ENCODE data around the gene ABCF3.

The ABCF3 gene

DNA sequence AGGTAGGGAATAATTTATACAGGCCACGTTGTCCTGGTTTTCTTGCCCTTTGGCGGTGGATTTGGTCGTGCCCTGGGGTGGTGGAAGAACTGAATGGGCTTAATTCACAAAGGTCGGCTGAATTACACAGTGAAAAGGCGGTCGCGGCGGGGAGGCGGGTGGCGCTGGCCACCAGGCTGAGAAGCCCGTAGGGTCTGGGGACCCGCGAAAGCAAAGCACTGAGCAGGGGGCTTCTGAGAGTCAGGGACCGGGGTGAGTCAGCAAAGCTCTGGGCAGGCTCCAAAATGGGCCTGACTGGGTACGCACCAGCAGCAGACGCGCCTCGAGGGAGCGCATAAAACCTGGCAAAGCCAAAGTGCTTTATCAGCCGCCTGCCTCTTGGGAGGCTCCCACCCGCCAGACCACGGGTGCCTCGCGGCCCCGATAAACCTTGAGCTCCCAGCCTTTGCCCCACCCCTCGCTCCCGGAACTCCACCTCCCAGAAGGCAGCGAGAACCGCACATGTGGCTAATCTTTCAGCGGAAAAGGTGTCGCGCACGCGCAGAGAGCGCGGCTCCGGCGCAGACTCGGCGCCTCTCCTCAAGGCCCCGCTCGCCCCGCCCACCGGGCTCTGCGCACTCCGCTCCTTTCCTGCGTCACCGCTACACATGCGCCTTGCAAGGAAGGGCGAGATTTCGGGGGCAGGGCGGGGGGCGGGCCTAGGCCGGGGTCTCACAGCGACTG is 377 bp upstream of the ABCF3 start:
- peak; percentile 99 for DNase-seq (ENCODE audit: low read depth)

DNA sequence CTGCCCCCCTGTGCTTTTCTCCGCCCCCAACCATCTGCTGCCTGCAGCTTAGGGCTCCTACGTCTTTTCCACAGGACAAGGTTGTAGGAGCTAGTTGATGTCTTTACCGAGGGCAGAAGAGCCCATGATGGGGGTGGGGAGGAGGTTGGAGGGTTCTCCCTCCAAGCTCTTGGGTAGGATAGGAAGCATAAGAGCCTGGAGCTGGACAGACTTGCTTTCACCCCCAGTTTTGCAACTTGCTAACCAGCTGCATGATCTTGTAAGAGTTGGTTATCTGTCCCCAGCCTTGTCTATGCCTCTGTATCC is 856 bp downstream of the ABCF3 start:
- no peak for DNase-seq (ENCODE audit: low read depth)

DNA sequence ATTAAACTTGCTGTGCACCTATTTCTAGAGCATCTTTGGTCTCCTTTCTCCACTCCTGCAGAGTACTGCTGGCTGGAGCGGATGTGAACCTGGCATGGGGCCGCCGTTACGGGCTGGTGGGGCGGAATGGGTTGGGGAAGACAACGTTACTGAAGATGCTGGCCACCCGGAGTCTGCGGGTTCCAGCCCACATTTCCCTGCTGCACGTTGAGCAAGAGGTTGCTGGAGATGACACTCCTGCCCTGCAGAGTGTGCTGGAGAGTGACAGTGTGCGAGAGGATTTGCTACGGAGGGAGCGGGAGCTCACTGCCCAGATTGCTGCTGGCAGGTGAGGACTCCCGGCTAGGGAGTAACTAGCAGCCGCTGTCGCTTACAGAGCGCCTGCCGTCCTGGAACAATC is 2.1 kb downstream of the ABCF3 start:
- no peak for DNase-seq (ENCODE audit: low read depth)

DNA sequence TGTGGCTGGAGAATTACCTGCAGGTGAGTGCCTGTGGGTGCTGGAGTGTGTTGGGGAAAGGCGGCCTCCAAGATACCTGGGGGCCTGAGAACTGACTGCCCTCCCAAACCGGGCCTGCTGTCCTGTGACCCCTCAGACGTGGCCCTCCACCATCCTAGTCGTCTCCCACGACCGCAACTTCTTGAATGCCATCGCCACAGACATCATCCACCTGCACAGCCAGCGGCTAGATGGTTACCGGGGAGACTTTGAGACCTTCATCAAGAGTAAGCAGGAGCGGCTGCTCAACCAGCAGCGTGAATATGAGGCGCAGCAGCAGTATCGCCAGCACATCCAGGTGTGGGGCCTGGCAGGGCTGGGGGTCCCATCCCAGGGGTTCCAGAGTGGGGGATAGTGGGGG is 3.4 kb downstream of the ABCF3 start:
- no peak for DNase-seq (ENCODE audit: low read depth)

DNA sequence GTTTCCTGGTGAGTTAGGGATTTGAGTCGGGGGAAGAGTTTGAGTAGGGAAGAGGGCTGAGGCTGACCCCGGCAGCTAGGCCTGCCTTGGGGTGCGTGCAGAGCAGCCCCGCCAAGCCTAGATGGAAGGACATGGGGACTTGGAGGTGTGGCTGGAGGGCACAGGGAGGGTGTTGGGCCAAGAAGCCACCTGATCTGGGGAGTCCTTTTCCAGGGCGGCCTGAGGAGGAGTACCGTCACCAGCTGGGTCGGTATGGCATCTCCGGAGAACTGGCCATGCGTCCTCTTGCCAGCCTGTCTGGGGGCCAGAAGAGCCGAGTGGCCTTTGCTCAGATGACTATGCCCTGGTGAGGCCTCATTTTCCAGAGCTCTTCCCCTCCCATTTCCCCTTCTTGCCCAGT is 6.9 kb downstream of the ABCF3 start:
- no peak for DNase-seq (ENCODE audit: low read depth)

DNA sequence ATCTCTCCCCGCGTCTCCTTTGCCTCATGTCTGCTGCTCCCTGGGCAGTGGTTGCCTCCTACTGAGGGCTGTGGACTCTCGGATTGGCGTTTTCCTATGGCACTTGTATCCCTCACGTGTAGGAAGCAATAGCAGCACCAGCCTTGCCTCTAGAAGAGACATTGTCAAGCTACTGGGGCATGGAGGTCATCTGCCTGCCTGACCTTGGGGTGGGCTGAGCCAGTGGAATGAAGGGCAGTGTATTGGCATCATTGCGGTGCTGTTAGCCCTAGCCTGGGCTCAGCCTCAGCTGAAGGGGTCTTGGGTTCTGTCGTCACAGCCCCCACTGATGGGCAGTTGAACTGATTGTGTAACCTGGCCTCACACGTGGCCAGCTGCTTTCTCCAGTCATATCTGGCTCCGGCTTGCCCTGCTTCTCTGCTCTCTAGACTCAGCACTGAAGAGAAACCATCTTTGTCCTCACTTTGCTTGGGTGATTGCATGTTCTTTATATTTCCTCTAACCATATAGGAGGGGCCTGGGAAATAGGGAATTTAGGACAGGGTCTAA is 8.1 kb downstream of the ABCF3 start:
- DNase-seq (ENCODE audit: low read depth): no peak

DNA sequence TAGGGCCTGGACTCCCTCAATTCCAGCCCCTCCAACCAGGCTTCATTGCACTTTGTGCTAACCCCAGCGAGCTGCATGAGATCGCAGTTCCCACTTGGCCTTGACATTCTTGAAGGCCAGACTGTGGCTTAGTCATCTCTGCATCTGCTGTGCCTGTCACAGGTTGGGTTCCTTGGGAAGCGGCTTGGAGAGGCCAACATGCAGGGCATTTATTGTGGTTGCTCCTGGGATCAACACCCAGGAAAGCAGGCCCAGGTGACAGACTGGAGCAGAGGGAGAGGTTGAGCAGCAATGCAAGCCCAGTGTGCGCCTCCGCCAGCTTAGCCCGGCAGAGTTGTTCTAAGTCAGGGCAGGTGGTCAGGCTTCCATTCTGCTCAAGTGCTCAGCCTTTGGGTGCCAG is 10.5 kb downstream of the ABCF3 start:
- no peak for DNase-seq (ENCODE audit: low read depth)

DNA sequence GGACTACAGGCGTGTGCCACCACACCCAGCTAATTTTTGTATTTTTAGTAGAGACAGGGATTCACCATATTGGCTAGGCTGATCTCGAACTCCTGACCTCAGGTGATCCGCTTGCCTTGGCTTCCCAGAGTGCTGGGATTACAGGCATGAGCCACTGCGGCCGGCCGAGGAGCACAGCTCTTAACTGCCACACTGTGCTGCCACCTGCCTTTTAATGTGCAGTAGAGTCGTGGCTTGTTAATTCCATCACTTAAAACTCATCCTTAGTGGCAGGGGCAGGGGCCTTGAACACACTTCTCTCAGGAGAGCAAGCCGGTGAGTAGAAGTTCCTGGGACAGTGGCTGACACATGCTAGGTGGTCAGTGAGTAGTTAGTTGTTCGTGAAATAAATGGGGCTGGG is 12.5 kb downstream of the ABCF3 start:
- no peak for DNase-seq (ENCODE audit: low read depth)

DNA sequence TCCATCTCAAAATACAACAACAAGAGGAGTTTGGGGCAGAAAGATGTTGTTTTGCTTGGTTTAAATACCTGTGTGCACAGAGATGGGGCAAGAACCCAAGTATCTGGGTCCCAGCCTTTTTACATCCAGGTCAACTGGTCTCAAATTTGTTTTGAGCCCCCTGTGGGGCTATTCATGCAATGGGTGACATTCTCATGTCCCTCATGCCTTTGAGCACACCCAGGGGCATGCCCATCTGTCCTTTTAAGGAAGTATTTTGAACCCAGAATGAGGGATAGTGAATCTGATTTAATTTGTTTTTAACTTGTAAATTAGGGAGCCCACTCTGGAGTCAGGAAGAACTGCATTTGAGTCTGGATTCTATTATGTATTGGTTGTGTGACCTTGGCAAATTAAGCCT is 14.8 kb downstream of the ABCF3 start:
- DNase-seq (ENCODE audit: low read depth): no peak

DNA sequence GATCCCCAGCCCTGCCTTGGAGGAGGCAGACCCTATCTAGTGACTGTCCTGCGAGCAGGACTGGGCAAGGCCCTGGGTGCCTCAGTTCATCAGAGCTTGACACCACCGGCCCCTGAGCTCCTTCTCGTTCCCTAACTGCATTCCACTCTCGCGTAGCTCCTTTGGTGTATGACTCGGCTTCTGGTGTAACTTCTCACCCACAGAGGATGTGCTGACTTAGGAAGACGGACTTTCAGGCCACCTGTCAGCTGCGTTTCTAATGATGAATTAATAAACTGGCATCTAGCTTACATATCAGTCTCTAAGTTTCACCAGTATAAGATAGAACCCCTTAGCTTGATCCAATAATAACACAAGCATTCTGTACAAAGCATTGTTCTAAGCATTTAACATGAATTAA is 17.5 kb downstream of the ABCF3 start:
- DNase-seq (ENCODE audit: low read depth): no peak

DNA sequence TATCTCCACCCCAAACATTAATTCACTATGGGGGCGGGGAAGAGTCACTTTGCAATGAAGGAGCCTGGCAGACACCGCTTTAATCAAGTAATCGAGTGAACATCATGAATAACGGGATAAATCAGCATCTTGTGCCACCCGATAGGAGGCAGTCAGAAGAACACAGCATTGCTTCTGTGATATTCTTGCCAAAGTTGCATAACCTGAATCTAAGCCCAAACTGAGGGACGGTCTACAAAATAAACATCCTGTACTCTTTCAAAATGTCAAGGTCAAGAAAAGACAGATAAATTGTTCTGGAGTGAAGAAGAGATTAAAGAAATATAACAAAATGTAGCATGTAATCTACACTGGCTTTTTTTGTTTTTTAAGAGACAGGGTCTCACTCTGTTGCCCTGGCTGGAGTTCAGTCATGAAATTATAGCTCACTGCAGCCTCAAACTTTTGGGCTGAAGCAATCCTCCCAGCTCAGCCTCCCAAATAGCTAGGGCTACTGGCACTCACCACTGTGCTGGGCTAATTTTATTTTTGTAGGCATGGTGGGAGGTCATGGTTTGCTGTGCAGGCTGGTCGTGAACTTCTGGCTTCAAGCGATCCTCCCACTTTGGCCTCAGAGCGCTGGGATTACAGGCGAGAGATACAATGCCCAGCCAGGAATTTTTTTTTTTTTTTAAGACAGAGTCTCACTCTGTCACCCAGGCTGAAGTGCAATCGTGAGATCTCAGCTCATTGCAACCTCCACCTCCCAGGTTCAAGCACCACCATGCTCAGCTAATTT is 23.3 kb downstream of the ABCF3 start:
- DNase-seq (ENCODE audit: low read depth): no peak

DNA sequence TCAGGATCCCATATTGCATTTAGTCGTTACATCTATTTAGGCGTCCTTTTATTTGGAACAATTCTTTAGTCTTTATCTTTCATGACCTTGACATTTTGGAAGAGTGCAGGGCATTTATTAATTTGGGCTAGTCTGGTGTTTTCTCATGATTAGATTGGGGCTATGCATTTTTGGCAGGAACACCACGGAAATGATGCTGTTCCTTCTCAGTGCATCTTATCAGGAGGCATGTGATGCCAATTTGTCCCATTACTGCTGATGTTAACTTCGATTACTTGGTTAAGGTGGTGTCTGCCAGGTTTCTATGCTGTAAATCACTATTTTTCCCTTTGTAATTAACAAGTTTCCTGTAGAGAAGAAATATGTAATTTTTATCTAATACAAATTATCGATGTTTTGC is 25.3 kb downstream of the ABCF3 start:
- no peak for DNase-seq (ENCODE audit: low read depth)

DNA sequence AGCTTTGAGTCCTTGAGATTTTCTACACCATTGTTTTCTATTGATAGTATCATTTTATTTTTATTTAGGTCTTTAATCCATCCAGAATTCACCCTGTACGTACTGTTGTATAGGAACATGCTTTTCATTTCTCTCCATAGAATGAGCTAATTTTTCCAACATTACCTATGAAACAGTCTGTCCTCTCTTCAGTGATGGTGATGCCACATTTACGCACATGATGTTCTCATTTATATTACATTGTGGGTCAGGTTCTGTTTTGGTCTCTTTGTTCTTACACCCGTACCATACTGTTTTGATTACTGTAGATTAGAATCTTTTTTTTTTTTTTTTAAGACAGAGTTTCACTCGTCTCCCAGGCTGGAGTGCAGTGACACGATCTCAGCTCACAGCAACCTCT is 25.7 kb downstream of the ABCF3 start:
- no peak for DNase-seq (ENCODE audit: low read depth)

DNA sequence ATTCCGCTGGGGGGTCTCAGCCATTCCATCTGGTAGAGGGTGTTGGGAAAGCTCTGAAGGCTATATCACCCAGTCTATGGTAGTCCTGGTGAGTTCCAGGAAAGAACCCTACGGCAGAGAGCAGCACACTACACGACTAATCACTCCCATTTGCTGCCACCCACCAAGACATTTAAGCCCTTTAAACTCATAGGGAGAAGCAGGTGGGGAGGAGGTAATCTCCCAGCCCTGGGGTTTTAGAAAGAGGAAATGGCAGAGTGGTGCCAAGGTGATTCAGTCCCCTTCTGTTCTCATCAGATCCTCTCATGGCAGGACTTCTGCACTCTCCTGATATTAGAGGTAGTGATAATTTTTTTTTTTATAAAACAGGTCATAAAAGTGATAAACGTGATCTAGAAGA is 32.8 kb downstream of the ABCF3 start:
- no peak for DNase-seq (ENCODE audit: low read depth)

DNA sequence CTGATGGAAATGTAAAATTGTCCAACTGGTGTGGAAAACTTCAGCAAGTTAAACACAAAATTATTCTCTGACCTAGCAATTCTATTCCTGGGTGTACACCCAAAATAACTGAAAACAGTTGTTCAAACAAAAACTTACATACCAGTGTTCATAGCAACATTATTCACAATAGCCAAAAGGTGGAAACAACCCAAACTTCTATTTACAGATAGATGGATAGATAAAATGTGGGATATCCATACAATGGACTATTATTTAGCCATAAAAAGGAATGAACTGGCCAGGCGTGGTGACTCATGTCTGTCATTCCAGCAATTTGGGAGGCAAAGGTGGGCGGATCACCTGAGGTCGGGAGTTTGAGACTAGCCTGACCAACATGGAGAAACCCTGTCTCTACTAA is 36.5 kb downstream of the ABCF3 start:
- DNase-seq (ENCODE audit: low read depth): no peak

DNA sequence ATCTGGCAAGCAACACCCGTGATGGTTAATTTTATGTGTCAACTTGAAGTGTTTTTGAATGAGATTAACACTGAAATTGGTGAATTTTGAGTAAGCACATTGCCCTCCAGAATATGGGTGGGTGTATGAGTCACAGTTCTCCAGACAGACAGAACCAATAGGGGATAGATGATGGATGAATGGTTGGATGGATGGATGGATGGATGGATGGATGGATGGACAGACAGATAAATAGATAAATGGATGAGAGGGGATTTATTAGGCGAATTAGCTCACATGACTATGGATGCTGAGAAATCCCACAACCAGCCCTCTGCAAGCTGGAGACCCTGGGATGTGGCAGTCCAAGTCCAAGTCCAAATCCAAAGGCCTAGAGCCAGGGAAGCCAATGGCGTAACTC is 37.9 kb downstream of the ABCF3 start:
- no peak for DNase-seq (ENCODE audit: low read depth)

DNA sequence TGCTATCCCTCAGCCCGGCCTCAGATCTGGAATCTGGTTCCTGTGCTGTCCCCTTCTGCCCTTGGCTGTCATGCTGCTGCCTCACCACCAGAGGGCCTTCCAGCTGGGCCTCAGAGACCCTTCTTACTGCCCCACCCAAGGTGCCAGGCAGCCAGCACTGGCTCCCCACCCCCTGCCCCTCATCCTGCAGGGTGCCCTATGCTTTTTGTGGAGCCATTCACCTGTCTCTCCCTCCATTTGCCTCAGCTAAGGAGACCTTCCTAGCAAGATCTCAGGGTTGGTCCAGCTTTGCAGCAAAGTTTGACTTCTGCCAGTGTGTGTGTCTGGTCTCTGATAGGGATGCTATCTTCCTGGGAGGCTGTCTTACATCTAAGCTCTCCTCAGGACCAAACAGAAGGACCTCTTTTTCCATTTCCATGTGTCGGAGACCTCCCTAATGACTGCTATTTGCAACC is 41.5 kb downstream of the ABCF3 start:
- peak; percentile 41 for DNase-seq (ENCODE audit: low read depth)

DNA sequence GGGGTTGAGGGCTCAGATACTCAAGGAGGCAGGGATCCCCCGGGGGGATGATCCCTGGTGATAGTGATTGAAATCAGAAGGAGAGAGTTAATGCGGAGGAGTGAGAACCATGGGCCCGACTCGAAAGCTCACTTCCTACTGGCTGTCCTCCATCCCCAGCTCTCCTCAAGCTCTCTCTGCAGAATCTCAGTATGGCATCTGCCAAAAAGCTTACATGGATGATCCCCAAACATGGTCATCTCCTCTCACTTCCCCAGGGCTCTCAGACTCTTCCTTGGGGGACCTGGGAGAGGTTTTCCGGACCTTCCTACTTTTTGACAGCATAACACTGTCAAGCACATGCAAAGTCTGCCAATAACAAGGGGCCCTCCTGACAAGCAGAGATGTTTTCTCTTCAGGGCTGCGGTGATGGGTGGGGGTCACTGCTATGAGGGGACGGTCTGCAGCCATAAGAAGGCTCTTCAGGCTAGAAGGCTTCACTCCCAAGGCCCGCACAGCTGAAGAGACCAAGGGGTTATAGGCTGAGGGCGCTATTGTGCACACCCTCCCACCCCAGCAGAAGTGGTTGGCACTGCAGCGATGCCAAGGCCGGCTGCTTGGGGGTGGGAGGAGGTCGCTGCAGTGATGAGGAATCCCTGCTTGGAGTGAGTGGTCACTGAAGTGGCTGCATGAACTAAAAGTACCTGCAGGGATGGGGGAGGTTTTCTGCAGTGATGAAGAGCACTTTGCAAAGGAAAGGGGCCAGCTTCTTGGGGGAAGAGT is 42.6 kb downstream of the ABCF3 start:
- DNase-seq (ENCODE audit: low read depth): no peak

DNA sequence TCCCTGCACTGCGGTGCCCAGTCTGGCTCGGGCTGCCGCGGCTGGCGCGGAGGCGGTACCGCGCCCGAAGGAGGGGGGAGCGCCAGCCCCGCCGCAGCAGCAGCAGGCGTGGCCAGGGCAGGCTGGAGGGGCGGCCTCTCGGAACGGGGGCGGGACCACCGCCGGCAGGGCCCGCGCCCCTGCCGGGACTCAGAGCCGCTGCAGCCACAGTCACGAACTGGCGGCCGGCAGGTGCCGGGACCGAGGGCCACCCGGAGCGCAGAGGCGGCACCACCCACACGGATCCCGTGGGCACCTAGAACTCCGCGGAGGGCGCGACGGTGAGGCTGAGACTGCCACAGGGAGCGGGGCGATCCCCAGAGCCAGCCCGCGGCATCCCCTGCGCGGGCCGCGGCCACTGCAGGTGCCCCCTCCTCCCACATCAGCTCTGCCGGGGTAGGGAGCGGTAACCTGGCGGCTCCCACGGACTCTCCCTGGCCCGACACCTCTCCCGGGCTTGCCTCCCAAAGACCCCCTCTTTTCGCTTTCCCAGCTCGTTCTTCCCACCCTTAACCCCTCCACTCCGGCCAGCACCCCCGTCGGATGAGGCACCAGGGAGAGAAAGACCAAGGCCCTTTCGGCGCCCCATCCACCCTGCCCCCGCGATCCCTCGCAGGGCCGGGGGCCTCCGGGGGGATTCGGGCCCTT is 43.5 kb downstream of the ABCF3 start, which contains the start of gene VWA5B2:
VWA5B2 (plus strand) TSS at position 192 of the 687 bp plus-strand sequence. CDS start 944 bp downstream, outside the sequence.
- DNase-seq (ENCODE audit: low read depth): peak; percentile 60

DNA sequence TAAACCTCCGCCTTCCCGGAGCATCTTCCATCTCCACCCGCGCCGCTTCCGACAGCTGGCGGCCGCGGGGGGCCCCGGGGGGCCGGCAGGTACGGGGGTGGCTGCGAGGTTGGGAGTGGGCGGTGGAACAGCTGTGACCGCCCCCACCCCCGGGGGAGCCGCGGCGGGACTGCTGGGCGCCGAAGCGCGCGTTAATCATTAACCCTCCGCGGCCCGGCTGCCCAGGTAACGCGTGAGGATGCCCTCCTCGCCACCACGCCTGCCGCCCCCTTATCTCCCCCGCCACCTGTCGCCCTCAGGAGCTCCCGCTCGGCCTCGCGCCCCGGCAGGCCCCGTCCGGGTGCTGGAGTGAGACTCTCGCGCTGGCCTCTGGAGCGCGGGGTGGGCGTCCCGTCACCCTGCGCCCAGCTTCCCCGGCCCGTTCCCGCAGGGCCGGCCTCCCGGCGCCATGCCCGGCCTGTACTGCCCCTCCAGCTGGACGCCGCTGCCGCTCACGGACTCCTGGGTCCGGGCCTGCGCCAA is 44.1 kb downstream of the ABCF3 start:
- DNase-seq (ENCODE audit: low read depth): no peak

DNA sequence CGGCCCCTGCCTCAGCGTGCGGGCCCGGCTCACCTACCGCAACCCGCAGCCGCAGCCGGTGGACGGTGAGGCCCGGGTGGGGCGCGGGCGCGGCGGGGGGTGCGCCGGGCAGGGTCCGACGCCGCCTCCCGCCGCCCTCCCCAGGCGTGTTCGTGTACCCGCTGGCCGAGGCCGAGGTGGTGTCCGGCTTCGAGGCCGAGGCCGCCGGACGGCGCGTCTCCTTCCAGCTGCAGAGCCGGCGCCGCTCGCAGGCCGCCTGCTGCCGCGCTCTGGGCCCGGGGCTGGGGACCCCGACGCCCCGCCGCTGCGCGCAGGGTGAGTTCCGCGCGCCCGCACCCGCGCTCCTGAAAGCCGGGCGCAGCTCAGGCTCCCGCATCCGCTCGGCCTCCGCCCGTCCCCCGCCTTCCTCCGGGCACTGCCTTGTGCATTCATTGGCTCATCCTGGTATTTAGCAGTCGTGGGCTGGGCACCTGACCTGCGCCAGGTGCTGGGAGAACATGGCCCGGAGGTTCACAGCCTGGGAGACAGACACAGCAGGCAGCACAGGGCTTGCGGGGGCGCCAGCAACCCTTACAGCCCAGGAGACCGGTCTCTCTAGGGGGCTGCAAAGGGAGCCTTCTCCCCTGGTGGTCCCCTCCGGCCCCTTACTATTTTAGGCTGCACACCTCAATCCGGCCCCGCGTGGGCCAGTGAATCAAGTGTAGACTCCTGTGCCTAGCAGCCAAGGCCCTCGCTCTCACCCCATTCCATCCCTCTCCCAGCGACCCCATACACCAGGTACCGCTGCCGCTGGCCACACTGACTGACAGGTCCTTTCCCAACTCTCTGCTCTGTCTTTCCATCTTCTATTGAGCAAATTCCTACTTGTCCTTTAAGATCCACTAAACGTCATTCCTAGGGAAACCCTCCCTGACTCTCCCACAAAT is 44.9 kb downstream of the ABCF3 start:
- DNase-seq (ENCODE audit: low read depth): no peak
